GM12878 (cell line): ENCODE data around the gene CD34. TPM values are rescaled to one million over a fixed set of nuclear protein-coding genes. Genes with fewer than 3 reads are reported as not detected.

Source experiments
- ATAC-seq: fragments of 200-7000 bp; cut with Tn5 transposase; 3 replicates; pipeline ENCODE4 v1.9.1; 2020; ENCODE audit warnings: mild to moderate bottlenecking, moderate library complexity
- BruUV-seq: library from RNA; stranded (reverse); fragments of 400-500 nt; replicated peaks from 2 replicates; lab custom pipeline; 2021; lab: Mats Ljungman, UMichigan
- CTCF ChIA-PET: fragments of 300-600 bp; sonication (Branson Sonifier 250); formaldehyde crosslinking; extraction: SDS; loops from one replicate; lab custom pipeline; 2021; ENCODE audit warnings: inconsistent platforms; lab: Yijun Ruan, JAX
- POLR2A ChIA-PET: fragments of 350-600 bp; formaldehyde crosslinking; extraction: SDS; loops from one replicate; lab custom pipeline; 2021; ENCODE audit warnings: inconsistent platforms; lab: Charles Lee
- RAD21 ChIA-PET: fragments of 300-600 bp; sonication (Branson Sonifier 250); formaldehyde crosslinking; loops from one replicate; lab custom pipeline; 2023; ENCODE audit warnings: antibody characterized with exemption; ENCODE audit not compliant: unreplicated experiment; lab: Charles Lee
- SMC1A ChIA-PET: fragments of 300-600 bp; sonication (Branson Sonifier 250); formaldehyde crosslinking; loops from one replicate; lab custom pipeline; 2023; ENCODE audit not compliant: unreplicated experiment, uncharacterized antibody; lab: Charles Lee
- DNase-seq: peaks from one replicate; pipeline ENCODE4 v3.0.0-alpha.2; 2011; ENCODE audit warnings: low read depth, low spot score
- FAIRE-seq: peaks from 3 replicates; lab custom pipeline; 2011; peaks lifted over from hg19 to GRCh38; lab: Jason Lieb, UNC
- H2AFZ ChIP-seq: 2 replicates; pipeline ENCODE4 v1.6.0; 2011; ENCODE audit warnings: low read depth, low read length, control low read depth; ENCODE audit not compliant: control insufficient read depth
- H3K27ac ChIP-seq: 2 replicates; pipeline ENCODE4 v1.5.1; 2011; ENCODE audit warnings: control low read depth; ENCODE audit not compliant: control insufficient read depth, insufficient read depth
- H3K27me3 ChIP-seq, 2 experiments: replicated peaks in 1 of 2; 2 replicates each; pipeline versions ENCODE4 v1.6.0 to v1.6.1; 2011; ENCODE audit warnings: low read length in 1 of 2; ENCODE audit not compliant: control insufficient read depth in 2 of 2, insufficient read depth in 2 of 2
- H3K36me3 ChIP-seq, 2 experiments: 2 replicates each; pipeline ENCODE4 v1.5.1; 2011; ENCODE audit warnings: low read length in 1 of 2; ENCODE audit not compliant: control insufficient read depth in 2 of 2, insufficient read depth in 2 of 2
- H3K4me1 ChIP-seq: 2 replicates; pipeline ENCODE4 v1.6.1; 2011; ENCODE audit warnings: mild to moderate bottlenecking, low read length, moderate library complexity, mixed read lengths; ENCODE audit not compliant: control insufficient read depth, insufficient read depth
- H3K4me2 ChIP-seq: 2 replicates; pipeline ENCODE4 v1.6.0; 2011; ENCODE audit warnings: control low read depth; ENCODE audit not compliant: control insufficient read depth, insufficient read depth
- H3K4me3 ChIP-seq: fragments of 200-600 bp; sonication (generic); 2 replicates; pipeline ENCODE4 v1.5.1; 2016
- H3K79me2 ChIP-seq: 2 replicates; pipeline ENCODE4 v1.6.0; 2011; ENCODE audit warnings: low read length; ENCODE audit not compliant: control insufficient read depth, insufficient read depth
- H3K9ac ChIP-seq: 2 replicates; pipeline ENCODE4 v1.8.0; 2011; ENCODE audit warnings: low read length, control low read depth, mixed read lengths; ENCODE audit not compliant: control insufficient read depth, insufficient read depth
- H3K9me3 ChIP-seq: replicated peaks from 3 replicates; pipeline ENCODE4 v1.5.1; 2011; ENCODE audit warnings: mild to moderate bottlenecking, low read length; ENCODE audit not compliant: control insufficient read depth, insufficient read depth
- H4K20me1 ChIP-seq: 2 replicates; pipeline ENCODE4 v1.6.0; 2011; ENCODE audit not compliant: control insufficient read depth, insufficient read depth
- RBBP5 ChIP-seq: fragments of 200-600 bp; sonication (generic); conservative IDR thresholded peaks from 2 replicates; pipeline ENCODE4 v1.6.1; 2016
- SIX5 ChIP-seq: IDR thresholded peaks from 2 replicates; pipeline ENCODE4 v1.6.1; 2011; ENCODE audit warnings: mild to moderate bottlenecking, low read depth, low read length, moderate library complexity; ENCODE audit not compliant: severe bottlenecking
- SMAD5 ChIP-seq: IDR thresholded peaks from 2 replicates; pipeline ENCODE4 v1.6.1; 2016; ENCODE audit warnings: antibody characterized with exemption, low read depth
- WGBS: methylation state at CpG from one replicate; pipeline ENCODE4 v1.1.6; 2016; ENCODE audit warnings: low lambda C conversion rate; ENCODE audit not compliant: insufficient replicate concordance, insufficient coverage; ENCODE audit errors: missing lambda C conversion rate; 5-methylcytosine and 5-hydroxymethylcytosine counted together
- in situ Hi-C: fragments of 300-500 bp; cut with MboI; formaldehyde crosslinking; loops from 9 replicates; pipeline ENCODE4 v1.14.3; 2018; ENCODE audit warnings: mixed read lengths
- intact Hi-C: fragments of 100-400 bp; cut with micrococcal nuclease; formaldehyde crosslinking; loops from one replicate; pipeline ENCODE4 v1.14.2; 2022; ENCODE audit not compliant: unreplicated experiment
- polyA plus RNA-seq, 11 experiments: library from polyadenylated mRNA; depleted of rRNA in 4 of 11; unstranded in 6 of 11; stranded (reverse) in 5 of 11; fragments of >200 nt; fragmentation: Nextera tagmentation in 4 of 11; fragmentation: Illumina TruSeq in 1 of 11; extraction: Ambion mirVana in 4 of 11; extraction: Trizol in 1 of 11; gene quantifications; 1 replicate in 1 of 11; 2 replicates in 10 of 11; pipeline versions ENCODE4 v1.2.1 to v1.2.3, GENCODE V29; 2011 to 2016; ENCODE audit warnings: inconsistent platforms in 2 of 11, missing spikeins in 2 of 11, low read depth in 1 of 11
- total RNA-seq, 4 experiments: library from RNA; depleted of rRNA in 3 of 4; stranded (reverse); fragments of >200 nt in 3 of 4; fragmentation: Illumina TruSeq in 1 of 4; extraction: Trizol in 1 of 4; gene quantifications; 2 replicates each; pipeline versions ENCODE4 v1.2.1 to v1.2.3, GENCODE V29; 2013 to 2021
- TF ChIP-seq, protein P1 (sequence below): fragments of 450-650 bp; IDR thresholded peaks from 2 replicates; pipeline ENCODE4 v1.6.1; 2016; ENCODE audit warnings: mild to moderate bottlenecking
- TF ChIP-seq, protein P2 (sequence below): fragments of 450-650 bp; IDR thresholded peaks from 2 replicates; pipeline ENCODE4 v1.6.1; 2017; ENCODE audit warnings: mild to moderate bottlenecking

CD34 gene
- total and polyA plus RNA-seq, 10 of the 15 experiments (the other 5 are each of a cell fraction or from before 2014, with no cell fraction given) = under 0.01 to 0.08 (median 0.02) TPM; not detected in 6

DNA sequence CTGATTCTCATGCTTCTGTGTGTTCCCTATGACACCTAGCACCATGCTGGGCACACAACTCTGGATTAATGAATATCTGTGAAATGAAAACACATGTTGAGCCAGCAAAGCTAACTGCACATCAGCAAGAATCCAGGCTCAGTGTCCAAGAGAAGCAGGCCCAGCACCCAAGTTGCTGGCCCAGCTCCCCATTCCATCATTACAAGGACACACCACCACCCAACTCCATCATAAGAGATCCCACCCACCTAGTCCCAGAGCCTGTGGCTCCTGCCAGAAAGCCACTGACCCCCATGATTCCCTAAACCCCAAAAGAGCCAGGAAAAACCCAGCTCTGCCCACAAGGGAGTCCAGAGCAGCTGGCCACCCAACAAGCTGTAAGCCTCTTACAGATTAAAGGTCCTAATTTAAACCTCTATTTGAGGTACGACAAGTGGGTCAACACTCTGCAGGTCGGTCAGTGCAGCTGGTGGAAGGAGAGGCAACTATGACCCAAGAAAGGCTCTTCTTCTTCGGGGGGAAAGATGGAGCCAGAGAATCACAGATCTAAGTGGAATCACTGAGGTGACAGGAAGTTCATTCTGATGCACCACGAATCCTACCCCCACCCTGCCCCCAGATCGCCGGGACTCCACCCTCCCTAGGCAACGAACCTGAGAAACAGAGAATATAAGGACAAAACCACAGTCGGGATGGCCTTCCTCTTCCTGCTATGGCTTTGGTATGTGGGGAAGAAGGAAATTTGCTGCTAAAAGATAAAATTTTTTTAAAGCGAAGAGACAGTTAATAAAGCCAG, 58.2 kb downstream of the CD34 start:
- Histone ChIP-seq H3K27ac (no peak overlapping the region), H3K9me3 (no peaks in the 10 kb centered on the region), H3K27me3 (no peaks in the 10 kb centered on the region), H3K4me2 (no peak overlapping the region), H3K4me3 (no peak overlapping the region), H2AFZ (no peak overlapping the region), H3K36me3 (peaks cover 2 to 8% of the 10 kb centered on the region in 2 experiments; a peak in 3 of 4 replicates), H3K4me1 (peaks cover 3% of the 10 kb centered on the region; the same call in 1 of the 2 replicates), H4K20me1 (no peaks in the 10 kb centered on the region), H3K9ac (no peak overlapping the region), H3K79me2 (no peaks in the 10 kb centered on the region; the same call in 1 of the 2 replicates)
- CTCF ChIA-PET = no interaction called here
- 73% methylated on average over 9 of the region's 9 CpGs for WGBS
- intact Hi-C loops (no loop called here), in situ Hi-C loops (no loop called here)
- BruUV-seq = no TSS peak
- FAIRE-seq = no peak
- SMC1A ChIA-PET = interaction anchor here (0.9 to 2.1 kb wide), 4 partner anchors 9 to 55 kb away, joined by 3 to 9 read pairs (median 4); no protein-coding TSS in a partner anchor
- no peak for ATAC-seq
- RAD21 ChIA-PET = interaction anchor here (0.8 kb wide), 1 partner anchor 23 kb away, joined by 3 read pairs; no protein-coding TSS in a partner anchor
- TF ChIP-seq, protein P1, sequence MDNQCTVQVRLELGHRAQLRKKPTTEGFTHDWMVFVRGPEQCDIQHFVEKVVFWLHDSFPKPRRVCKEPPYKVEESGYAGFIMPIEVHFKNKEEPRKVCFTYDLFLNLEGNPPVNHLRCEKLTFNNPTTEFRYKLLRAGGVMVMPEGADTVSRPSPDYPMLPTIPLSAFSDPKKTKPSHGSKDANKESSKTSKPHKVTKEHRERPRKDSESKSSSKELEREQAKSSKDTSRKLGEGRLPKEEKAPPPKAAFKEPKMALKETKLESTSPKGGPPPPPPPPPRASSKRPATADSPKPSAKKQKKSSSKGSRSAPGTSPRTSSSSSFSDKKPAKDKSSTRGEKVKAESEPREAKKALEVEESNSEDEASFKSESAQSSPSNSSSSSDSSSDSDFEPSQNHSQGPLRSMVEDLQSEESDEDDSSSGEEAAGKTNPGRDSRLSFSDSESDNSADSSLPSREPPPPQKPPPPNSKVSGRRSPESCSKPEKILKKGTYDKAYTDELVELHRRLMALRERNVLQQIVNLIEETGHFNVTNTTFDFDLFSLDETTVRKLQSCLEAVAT = no peak
- TF ChIP-seq SMAD5 = no peak
- no peak for TF ChIP-seq SIX5
- TF ChIP-seq RBBP5 = no peak
- TF ChIP-seq, protein P2, sequence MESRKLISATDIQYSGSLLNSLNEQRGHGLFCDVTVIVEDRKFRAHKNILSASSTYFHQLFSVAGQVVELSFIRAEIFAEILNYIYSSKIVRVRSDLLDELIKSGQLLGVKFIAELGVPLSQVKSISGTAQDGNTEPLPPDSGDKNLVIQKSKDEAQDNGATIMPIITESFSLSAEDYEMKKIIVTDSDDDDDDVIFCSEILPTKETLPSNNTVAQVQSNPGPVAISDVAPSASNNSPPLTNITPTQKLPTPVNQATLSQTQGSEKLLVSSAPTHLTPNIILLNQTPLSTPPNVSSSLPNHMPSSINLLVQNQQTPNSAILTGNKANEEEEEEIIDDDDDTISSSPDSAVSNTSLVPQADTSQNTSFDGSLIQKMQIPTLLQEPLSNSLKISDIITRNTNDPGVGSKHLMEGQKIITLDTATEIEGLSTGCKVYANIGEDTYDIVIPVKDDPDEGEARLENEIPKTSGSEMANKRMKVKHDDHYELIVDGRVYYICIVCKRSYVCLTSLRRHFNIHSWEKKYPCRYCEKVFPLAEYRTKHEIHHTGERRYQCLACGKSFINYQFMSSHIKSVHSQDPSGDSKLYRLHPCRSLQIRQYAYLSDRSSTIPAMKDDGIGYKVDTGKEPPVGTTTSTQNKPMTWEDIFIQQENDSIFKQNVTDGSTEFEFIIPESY = no peak
- POLR2A ChIA-PET = interaction anchor here (0.5 to 1.4 kb wide), 2 partner anchors 13 to 31 kb away, joined by 3 to 6 read pairs; no protein-coding TSS in a partner anchor
- no peak for DNase-seq
